Esophagus squamous epithelium (tissue), 4 donors: Measurements from ENCODE around the gene TGFBR3.
A peak's percentile ranks its signal among the peaks of the same experiment; 100 is the strongest.

Source experiments
- CTCF ChIP-seq, 6 experiments: fragments of 450-650 bp in 4 of 6; fragments of 200-600 bp in 2 of 6; sonication (generic) in 2 of 6; IDR thresholded peaks; one replicate each; pipeline ENCODE4 v1.5.1; 2016 to 2019; ENCODE audit warnings: antibody characterized with exemption in 6 of 6, mild to moderate bottlenecking in 4 of 6, moderate library complexity in 4 of 6
- POLR2A ChIP-seq, 4 donors: fragments of 450-650 bp; IDR thresholded peaks; one replicate each; pipeline ENCODE4 v1.6.1; 2017; ENCODE audit warnings: antibody characterized with exemption in 4 of 4, mild to moderate bottlenecking in 4 of 4, moderate library complexity in 3 of 4

DNA sequence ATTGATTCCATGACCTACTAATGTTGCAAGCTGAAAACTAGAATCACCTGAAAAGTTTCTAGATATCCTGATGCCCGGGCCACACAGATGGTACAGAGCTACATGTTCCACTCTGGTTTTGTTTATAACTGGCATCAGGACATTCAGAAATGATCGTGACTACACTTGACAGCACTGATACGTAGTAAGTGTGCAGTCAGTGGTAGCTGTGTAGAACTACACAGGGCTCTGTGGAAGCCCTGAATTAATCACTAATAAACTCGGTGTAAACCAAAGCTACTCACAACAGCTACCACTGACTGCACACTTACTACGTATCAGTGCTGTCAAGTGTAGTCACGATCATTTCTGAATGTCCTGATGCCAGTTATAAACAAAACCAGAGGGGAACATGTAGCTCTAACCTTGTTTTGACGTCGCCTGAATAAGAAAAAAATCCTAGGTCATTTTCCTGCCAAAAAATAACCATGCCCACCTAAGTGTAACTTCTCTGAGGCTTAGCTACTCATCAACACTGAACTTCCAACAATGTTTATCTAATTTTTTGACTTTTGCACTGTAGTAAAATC lies 149.7 kb downstream of the TGFBR3 start:
- peak in 1 of 6 experiments; percentile 8 for TF ChIP-seq CTCF (IDR thresholded peaks at IDR 0.05)
- TF ChIP-seq POLR2A (IDR thresholded peaks at IDR 0.05): no peak
